Activated CD8-positive, alpha-beta memory T cell treated with anti-CD3 and anti-CD28 coated beads, Interleukin-2, amount 50 U/mL, for 24 hours (primary cell): ENCODE results near the gene WNT5B.
"Not testable (repeated sequence)": the region's sequence is repeated elsewhere in the genome, so short reads cannot be mapped to it uniquely, and the experiment has no call there.

Experiments used
- DNase-seq: peaks from one replicate; pipeline ENCODE4 v3.0.0-alpha.2; 2020; ENCODE audit errors: extremely low read depth

Gene WNT5B

DNA sequence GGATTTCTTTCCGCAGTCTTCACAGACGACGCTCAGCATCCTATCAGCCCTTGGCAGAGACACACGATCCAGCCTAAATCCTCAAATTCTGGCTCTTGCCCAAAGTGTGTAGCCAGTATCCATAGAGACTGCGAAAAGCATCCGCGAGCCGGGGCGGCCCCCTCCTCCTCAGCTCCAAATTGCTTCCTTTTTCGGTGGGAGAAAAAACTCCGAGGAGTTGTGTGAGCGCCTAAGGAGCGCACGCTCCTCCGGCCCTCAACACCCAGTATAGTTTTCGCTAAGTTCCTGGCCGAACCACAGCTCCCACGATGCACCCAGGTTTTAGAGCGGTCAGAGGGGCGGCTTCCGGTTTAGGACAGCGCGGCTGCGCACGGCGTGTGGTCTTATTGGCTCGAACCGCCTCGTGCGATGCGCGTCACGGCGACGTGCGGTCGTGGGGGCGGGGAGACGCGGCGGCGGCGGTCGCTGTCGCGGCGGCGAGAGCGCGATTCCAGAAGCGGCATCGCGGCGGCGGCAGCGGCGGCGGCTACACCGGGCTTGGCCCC, 61.6 kb downstream of the WNT5B start, which contains the start of gene ADIPOR2:
Gene ADIPOR2 (plus strand): TSS at position 493 of the 545 bp plus-strand sequence. CDS start 63,274 bp downstream, outside the sequence.
- peak; percentile 79 for DNase-seq

DNA sequence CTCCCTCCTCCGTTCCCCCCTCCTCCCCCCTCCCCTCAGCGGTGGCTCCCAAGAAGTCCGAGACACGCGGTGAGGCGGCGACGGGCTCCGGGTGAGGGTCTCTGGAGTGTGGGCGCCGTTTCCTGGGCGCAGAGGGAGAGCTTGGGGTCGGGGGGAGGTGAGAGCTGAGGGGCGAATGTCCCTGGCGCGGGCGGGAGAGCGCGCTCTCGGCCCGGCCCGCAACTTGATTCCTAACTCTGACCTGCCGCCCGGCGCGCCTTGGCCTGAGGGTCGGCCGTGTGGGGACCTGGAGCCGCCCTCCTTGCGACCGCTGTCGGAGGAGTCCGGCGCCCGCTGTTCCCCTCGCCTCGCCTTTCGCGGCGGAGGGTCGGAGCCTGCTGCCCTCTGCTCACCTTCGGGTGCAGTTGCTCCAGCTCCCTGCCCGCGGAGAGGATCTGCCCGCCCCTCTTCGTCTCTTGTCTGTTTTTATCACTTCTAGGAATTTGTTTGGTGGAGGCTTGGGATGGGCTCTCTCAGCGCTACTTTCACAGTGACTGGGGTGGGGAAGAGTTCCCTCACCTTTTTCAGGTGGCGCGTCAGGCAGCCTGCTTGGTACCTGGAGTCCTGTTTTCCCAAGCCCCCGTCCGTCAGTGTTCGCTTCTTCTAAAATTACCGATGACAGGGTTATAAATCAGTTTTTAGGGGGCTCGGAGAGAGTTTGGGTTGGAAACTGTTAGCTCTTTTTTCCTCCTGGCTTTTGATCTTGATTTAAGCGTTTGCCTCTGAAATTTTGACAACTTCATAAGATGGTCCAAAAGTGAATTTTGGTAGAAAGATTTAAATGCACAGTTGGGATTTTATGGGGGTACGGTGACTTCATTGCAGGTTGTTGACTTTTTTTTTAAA, 62.3 kb downstream of the WNT5B start:
- DNase-seq: no peak

DNA sequence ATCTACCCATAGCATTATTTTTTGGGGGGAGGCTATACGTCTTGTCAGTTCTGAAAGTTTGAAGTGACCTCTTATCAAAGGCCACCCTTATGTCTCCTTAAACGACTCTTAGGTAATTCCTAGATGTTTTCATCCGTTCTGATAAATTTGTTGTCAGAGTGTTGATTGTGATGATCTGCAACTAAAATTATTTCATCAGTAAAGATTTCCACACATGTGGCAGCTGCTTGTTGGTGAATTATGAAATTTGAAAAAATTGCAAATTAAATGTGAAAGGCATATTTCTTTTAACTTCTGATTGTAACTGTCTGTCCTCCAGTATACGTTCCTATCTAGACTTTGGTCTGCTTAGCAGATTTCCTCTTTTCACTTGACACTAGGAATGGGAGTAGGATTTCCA, 63.2 kb downstream of the WNT5B start:
- no peak for DNase-seq

DNA sequence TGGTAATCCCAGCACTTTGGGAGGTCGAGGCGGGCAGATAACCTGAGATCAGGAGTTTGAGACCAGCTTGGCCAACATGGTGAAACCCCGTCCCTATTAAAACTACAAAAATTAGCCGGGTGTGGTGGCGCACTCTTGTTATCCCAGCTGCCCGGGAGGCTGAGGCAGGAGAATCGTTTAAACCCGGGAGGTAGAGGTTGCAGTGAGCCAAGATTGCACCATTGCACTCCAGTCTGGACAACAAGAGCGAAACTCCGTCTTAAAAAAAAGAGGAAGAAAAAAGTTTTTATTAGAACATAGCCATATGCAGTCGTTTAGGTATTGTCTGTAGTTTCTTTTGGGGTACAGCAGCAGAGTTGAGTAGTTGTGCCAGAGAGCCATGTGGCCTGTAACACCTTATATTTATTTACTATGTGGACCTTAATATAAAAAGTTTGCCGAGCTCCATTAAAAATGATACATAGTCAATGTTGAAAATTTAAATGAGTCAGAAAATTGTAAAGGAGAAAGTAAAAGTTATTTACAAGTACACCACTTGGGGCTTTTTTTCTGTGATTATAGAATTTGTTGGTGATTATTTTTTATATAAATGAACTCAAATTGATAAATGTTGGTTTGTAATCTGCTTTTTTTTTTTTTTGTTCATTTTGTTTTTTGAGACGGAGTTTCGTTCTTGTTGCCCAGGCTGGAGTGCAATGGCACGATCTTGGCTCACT, 64.0 kb downstream of the WNT5B start:
- DNase-seq: no peak

DNA sequence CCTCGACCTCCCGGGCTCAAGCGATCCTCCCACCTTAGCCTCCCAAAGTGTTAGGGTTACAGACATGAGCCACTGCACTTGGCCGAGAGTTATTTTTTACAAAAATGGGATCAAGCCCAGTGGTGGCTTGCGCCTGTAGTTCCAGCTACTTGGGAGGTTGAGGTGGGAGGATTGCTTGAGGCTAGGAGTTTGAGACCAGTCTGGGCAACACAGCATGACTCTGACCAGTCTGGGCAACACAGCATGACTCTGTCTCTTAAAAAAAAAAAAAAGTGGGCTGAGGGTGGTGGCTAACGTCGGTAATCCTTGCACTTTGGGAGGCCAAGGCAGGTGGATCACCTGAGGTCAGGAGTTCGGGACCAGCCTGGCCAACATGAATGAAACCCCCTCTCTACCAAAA, 66.1 kb downstream of the WNT5B start:
- not testable (repeated sequence) for DNase-seq

DNA sequence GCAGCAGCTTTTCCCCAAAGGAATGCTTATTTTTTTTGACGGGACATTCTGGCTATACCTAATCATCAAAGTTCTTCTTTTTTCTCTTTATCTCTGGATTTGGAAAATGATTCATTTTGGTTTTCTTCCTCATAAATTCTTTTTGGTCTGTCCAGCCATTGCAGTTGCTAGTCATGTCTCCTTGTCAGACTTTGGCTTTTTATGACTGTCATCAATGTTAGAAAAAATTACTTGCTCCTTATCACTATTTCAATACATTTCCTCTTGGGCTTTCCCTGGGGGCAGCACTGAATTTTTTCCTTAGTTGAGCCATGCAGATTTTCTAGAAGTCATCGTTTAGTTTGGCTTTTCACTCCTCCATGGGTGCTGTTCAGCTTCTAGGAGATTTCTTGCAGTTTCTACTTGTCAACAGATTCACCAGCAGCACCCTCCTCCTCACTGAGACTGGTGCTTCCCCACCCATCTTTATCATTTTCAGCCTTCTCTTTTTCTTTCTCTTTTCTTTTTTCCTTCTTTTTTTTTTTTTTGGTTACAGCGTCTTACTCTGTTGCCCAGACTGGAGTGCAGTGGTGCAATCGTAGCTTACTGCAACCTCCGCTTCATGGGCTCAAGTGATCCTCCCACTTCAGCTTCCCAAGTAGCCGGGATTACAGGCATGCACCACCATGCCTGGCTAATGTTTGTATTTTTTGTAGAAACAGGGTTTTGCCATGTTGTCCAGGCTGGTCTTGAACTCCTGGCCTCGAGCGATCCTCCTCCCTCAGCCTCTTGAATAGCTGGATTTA, 67.0 kb downstream of the WNT5B start:
- no peak for DNase-seq

DNA sequence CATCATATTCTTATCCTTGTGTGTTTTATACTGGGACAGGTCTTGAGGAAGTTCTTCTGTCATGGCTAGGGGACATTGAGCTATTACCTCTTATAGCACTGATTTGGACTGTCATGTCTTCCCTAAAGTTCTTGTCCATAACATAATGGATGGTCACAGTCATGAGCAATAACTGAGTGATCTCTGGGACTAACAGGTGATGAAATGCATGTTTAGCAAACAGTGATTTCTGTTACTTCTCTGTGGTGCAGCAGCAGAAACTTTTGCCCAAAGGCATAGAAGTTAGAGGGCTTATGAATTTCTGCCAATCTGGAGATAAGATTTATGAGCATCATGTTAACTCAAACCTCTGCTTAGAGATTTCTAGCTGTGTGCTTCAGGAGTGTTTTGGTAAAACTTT, 67.8 kb downstream of the WNT5B start:
- no peak for DNase-seq
